Activated naive CD8-positive, alpha-beta T cell treated with anti-CD3 and anti-CD28 coated beads, Interleukin-2, amount 50 U/mL, for 16 hours (primary cell): ENCODE measurements around the gene NSUN7.

ENCODE experiments used
- DNase-seq: peaks from one replicate; pipeline ENCODE4 v3.0.0-alpha.2; 2020; ENCODE audit warnings: low read depth, low spot score

The NSUN7 gene

GRCh38 chr4:40736910-40737309 is 12.8 kb upstream of the NSUN7 start:
- no peak for DNase-seq

DNA sequence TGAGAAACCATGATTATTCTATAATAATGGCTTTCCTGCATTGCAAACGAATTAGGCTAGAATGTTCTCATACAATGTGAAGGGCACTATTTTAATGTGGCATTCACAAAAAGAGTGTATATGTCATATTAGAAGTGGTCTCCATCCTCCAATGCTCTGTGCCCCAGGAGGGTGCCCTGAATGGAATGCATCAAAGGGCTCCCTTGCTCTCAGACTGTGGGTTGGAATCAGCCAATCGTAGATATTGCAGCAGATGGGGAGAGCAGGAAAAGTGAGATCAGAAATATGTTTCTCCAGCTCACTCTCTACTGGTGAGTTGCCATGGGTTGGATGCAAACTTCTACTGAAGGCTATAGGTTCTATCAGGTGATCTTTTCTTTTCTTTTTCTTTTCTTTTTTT is 11.9 kb upstream of the NSUN7 start:
- no peak for DNase-seq

DNA sequence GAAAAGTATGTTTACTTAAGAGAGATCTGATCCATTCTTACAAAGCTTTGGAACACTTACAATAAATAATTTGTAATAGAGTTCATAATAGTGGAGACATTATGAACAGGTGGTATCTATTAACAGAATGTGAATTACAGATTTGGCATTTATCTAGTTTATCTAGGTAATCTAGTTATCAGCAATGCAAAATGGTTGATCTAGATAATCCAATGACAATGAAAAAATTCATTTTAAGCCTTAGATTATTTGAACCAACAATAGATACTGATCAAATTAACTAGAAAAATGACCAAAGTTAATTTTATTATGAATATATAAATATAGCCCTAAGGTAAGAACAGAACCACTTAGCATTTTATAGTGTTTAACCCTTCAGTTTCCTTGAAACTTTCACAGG is 10.4 kb upstream of the NSUN7 start:
- DNase-seq, result no peak

GRCh38 chr4:40744218-40744617 is 5.5 kb upstream of the NSUN7 start:
- DNase-seq, result no peak

DNA sequence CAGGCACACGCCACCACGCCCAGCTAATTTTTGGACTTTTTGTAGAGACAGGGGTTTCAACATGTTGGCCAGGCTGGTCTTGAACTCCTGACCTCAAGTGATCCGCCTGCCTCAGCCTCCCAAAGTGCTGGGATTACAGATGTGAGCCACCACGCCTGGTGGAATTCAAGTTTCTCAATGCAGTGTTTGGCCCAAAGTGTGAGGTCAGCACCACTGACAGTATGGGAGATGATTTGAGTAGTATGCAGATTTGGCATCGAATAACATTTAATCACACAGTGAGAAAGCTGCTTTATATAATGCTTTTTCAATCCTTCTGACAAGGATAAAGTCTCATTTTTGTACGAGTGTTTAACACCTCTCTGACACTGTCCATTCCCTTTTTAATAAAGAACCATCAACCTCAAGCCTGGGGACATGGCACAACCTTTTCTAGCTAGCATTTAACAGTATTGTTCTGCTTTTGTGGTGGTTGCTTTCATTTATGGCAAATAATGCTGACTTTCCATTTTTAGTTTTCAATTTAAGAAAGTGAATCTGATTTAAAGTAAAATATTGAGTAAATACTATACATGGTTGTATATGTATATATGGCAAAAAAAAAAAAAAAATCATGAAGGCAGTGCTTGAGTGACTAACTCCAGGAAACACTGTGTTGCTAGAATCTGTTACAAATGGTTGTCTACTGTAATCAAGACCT is 4.3 kb upstream of the NSUN7 start:
- no peak for DNase-seq

DNA sequence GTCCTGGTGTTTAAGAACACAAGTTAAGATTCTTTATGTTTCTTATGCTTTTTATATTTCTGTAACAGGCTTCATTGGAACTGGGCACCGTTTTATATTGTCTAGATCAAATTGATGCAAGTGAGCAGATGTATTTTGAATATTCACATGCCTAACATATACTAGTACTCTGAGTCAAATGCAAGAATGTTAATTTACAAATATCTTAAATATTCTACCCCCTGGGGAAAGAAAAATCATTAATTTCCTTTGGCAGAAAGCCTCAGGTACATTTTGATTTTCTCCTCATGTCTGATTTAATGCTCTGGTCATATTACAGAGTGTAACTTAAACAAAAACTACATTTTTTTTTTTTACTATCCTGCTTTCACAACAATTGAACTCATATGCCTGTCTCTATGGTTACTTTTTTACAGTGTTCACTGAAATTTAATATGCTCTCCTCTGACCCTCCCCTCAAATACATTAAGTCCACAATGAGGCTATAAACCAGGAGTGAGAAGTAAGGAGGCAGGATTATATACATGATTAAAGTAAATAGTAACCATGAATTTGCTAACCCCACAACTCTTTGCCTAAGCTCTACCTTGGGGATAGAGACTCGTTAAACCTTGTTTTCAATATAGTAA is 2.4 kb upstream of the NSUN7 start:
- no peak for DNase-seq

- DNase-seq, result no peak
These were observed 905 bp downstream of the NSUN7 start for GRCh38 chr4:40750461-40751258.

DNA sequence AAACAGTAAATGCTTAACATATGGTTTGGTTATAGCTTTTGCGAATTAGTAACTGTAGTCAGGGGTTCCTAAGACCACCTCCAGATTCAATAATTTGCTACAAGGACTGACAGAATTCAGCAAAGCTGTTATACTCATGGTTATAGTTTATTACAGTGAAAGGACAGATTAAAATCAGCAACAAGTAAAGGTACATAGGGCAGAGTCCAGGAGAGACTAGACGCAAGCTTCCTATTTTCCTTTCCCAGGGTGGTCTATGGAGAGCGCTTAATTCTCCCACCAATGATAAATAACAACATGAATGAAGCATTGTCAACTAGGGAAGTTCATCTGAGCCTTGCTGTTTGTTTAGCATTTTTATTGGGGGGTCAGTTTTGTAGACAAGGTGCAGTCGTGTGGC is 5.9 kb downstream of the NSUN7 start:
- no peak for DNase-seq

GRCh38 chr4:40763228-40763716 is 13.5 kb downstream of the NSUN7 start:
- DNase-seq, result no peak

DNA sequence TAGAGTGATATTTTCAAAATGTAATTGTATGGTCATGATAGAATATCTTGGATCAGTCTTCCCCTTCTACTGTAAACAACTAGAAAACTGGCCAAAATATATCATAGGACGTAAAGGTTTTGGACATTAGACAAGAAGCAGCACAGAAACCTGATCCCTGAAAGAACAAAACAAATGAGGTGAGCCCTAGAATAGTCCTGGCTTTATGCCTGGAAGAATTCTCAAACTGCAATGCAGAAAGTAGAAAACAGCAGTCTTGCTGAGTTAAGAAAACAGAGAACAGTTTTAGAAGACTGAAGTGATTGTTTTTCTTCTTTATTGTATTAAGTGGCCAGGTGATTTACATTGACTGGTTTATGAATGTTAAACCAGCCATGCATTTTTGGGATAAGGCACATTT is 19.5 kb downstream of the NSUN7 start:
- no peak for DNase-seq

- no peak for DNase-seq
These were observed 28.3 kb downstream of the NSUN7 start for GRCh38 chr4:40778090-40778489.

DNA sequence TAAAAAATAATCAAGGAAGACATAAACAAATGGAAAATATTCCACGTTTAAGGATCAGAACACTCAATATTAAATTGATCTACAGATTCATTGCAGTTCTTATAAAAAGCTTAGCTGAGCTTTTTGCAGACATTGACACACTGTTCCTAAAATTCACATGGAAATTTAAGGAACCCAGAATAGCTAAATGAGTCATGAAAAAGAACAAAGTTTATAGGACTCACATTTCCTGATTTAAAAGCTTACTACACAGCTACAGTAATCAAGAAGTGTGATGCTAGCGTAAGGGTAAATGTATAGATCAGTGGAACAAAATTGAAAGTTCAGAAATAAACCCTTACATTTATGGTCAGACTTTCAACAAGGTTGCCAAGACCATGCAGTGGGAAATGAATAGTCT is 33.1 kb downstream of the NSUN7 start:
- DNase-seq, result no peak

GRCh38 chr4:40785727-40786126 is 36.0 kb downstream of the NSUN7 start:
- DNase-seq, result no peak

GRCh38 chr4:40788331-40788730 is 38.6 kb downstream of the NSUN7 start:
- DNase-seq, result no peak

GRCh38 chr4:40789031-40789430 is 39.3 kb downstream of the NSUN7 start:
- no peak for DNase-seq

DNA sequence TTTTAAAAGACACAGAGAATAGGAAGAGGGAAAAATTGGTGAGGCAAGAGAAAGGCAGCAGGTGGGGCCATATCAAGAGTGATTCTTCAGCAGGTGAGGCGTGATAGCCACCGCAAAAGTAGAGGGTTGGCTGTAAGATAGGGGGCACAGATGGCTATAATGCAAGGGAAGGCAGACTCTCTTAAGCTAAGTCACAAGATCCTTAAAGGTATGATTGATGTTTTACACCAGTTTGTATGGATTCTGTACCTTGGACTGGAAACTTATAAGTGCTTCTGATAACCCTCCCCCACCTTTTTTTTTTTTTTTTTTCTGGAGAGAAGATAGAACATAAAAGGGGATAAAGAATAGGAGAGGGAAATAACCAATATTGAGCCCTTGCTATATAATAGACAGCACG is 40.0 kb downstream of the NSUN7 start:
- DNase-seq, result no peak

- DNase-seq, result no peak
These were observed 50.3 kb downstream of the NSUN7 start for GRCh38 chr4:40800064-40800463.

DNA sequence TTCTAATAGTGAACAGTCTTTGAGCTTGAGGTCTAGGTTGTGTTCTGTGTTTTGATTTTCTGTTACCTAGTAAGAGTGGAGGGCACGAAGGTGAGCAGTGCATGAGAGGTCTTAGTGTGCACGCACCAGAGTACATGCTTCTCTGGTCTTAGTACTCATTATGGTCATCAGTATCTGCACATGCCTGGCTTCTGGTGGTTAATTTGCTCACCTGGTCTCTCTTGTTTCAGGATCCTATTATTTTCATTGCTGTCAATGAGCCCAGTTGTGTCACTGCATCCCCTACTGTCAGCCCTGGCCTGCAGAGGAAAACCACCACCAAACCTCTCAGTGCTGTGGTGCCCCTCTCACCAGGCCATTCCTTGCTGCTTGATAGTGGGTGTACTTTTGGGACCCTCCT is 54.8 kb downstream of the NSUN7 start:
- DNase-seq, result no peak

- no peak for DNase-seq
These were observed 59.2 kb downstream of the NSUN7 start for GRCh38 chr4:40808926-40809457.

- no peak for DNase-seq
These were observed 62.2 kb downstream of the NSUN7 start for GRCh38 chr4:40811956-40812355.

GRCh38 chr4:40812386-40812785 is 62.6 kb downstream of the NSUN7 start:
- DNase-seq, result no peak

- no peak for DNase-seq
These were observed 63.1 kb downstream of the NSUN7 start for GRCh38 chr4:40812856-40813255.
